ENCODE results near the gene BACH2.

DNA sequence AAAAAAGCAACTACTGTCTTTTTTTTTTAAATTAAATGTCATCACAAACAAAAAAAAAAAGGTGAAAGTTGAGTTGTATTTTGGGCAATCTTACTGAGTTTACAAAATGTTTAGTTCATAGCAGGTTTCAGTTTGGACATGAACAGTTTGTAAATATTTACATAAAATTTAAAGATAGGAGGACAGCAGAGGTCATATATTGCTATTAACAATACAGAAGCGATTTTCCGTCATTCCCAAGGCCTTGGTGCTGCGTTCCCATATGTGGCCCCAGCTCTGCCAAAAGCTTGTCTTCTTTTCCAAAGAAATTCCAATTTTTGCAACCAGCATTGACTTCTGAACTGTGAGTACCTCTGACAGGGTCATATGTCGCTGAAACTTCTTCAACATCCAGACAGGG lies 5.1 kb downstream of the BACH2 start:
- TF ChIP-seq EP300 (IDR thresholded peaks at IDR 0.05) (no peak), POLR2A (IDR thresholded peaks at IDR 0.05) (no peak)
- TF ChIP-seq, protein P1, sequence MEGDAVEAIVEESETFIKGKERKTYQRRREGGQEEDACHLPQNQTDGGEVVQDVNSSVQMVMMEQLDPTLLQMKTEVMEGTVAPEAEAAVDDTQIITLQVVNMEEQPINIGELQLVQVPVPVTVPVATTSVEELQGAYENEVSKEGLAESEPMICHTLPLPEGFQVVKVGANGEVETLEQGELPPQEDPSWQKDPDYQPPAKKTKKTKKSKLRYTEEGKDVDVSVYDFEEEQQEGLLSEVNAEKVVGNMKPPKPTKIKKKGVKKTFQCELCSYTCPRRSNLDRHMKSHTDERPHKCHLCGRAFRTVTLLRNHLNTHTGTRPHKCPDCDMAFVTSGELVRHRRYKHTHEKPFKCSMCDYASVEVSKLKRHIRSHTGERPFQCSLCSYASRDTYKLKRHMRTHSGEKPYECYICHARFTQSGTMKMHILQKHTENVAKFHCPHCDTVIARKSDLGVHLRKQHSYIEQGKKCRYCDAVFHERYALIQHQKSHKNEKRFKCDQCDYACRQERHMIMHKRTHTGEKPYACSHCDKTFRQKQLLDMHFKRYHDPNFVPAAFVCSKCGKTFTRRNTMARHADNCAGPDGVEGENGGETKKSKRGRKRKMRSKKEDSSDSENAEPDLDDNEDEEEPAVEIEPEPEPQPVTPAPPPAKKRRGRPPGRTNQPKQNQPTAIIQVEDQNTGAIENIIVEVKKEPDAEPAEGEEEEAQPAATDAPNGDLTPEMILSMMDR (IDR thresholded peaks at IDR 0.05) = no peak

Data from stomach (tissue), 4 donors.